Measurements from ENCODE around the gene NHSL1. TPM values are rescaled to one million over a fixed set of nuclear protein-coding genes. Genes with fewer than 3 reads are reported as not detected.

Gene NHSL1
- total RNA-seq, 1 donor from 2014 or later, result 23.1 TPM

DNA sequence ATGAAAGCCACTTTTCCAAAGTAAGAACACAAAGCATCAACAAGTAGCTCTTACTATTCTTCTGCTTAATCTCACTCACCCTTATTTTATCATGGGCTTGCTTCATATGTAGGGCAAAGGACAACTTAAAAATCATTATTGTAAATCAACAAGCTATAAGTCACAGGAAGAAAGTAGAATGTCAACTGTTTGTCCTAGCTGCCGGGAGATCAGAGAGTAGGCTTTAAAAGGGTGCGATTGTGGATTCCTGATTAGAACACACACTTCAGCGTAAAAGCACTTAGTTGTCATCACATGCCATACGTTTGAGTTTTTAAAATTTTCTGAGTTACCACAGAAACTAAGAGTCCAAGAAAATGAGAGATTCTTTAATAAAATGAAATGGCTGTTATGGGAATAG is 44.4 kb upstream of the NHSL1 start:
- TF ChIP-seq POLR2AphosphoS5 (IDR thresholded peaks at IDR 0.05; ENCODE audit: insufficient read depth in 1 of 2, low read depth in 1 of 2) (no peak), POLR2A (IDR thresholded peaks at IDR 0.05) (no peak)
- TF ChIP-seq, protein P1, sequence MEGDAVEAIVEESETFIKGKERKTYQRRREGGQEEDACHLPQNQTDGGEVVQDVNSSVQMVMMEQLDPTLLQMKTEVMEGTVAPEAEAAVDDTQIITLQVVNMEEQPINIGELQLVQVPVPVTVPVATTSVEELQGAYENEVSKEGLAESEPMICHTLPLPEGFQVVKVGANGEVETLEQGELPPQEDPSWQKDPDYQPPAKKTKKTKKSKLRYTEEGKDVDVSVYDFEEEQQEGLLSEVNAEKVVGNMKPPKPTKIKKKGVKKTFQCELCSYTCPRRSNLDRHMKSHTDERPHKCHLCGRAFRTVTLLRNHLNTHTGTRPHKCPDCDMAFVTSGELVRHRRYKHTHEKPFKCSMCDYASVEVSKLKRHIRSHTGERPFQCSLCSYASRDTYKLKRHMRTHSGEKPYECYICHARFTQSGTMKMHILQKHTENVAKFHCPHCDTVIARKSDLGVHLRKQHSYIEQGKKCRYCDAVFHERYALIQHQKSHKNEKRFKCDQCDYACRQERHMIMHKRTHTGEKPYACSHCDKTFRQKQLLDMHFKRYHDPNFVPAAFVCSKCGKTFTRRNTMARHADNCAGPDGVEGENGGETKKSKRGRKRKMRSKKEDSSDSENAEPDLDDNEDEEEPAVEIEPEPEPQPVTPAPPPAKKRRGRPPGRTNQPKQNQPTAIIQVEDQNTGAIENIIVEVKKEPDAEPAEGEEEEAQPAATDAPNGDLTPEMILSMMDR (IDR thresholded peaks at IDR 0.05), result no peak
- H3K27ac ChIP-seq, result no peak overlapping the region
- DNase-seq (ENCODE audit: extremely low spot score in 2 of 2), result no peak

GRCh38 chr6:138541823-138542481 is 42.7 kb upstream of the NHSL1 start:
- Histone ChIP-seq H3K36me3 (no peaks in the 10 kb centered on the region), H3K9me3 (no peaks in the 10 kb centered on the region), H3K4me3 (no peak overlapping the region), H3K4me1 (peaks cover 14% of the 10 kb centered on the region), H3K27me3 (no peaks in the 10 kb centered on the region), H3K27ac (no peak overlapping the region)
- intact Hi-C loops (cut with DNase I), result no loop called here
- DNase-seq (ENCODE audit: extremely low spot score in 2 of 2), result no peak
- TF ChIP-seq POLR2AphosphoS5 (IDR thresholded peaks at IDR 0.05; ENCODE audit: insufficient read depth in 1 of 2, low read depth in 1 of 2) (no peak), POLR2A (IDR thresholded peaks at IDR 0.05) (no peak)
- TF ChIP-seq, protein P1 (IDR thresholded peaks at IDR 0.05), result no peak

More for the DNA sequence above, 44.4 kb upstream of the NHSL1 start:
- Histone ChIP-seq H3K36me3 (no peaks in the 10 kb centered on the region), H3K9me3 (no peaks in the 10 kb centered on the region), H3K4me1 (peaks cover 14% of the 10 kb centered on the region), H3K4me3 (no peak overlapping the region), H3K27me3 (no peaks in the 10 kb centered on the region)
- intact Hi-C loops (cut with DNase I), result no loop called here

DNA sequence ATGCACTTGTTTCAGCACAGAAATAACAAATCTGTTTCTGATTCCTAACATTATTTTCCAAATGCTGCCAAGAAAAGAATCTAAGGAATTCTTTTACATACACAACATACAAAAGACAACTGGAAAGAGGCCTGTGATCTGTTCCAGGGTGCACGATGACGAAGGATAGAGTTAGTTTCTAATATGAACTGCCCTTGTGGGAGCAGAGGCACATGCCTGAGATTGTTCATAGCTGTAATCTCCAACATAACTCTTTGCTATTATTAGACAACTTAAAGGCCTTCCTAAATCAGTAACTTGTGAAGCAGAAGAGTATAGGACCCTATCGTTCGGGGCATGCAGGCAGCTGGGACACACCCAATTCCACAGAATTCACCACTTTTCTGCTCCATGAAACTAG is 41.2 kb upstream of the NHSL1 start:
- no peaks in the 10 kb centered on the region for H3K36me3 ChIP-seq
- H3K4me1 ChIP-seq, result peaks cover 14% of the 10 kb centered on the region
- H3K9me3 ChIP-seq, result no peaks in the 10 kb centered on the region
- no peak for DNase-seq (ENCODE audit: extremely low spot score in 2 of 2)
- no peak overlapping the region for H3K4me3 ChIP-seq
- H3K27ac ChIP-seq, result no peak overlapping the region
- intact Hi-C loops (cut with DNase I), result no loop called here
- TF ChIP-seq, protein P1 (IDR thresholded peaks at IDR 0.05), result no peak
- TF ChIP-seq POLR2AphosphoS5 (IDR thresholded peaks at IDR 0.05; ENCODE audit: insufficient read depth in 1 of 2, low read depth in 1 of 2) (no peak), POLR2A (IDR thresholded peaks at IDR 0.05) (no peak)
- no peaks in the 10 kb centered on the region for H3K27me3 ChIP-seq

DNA sequence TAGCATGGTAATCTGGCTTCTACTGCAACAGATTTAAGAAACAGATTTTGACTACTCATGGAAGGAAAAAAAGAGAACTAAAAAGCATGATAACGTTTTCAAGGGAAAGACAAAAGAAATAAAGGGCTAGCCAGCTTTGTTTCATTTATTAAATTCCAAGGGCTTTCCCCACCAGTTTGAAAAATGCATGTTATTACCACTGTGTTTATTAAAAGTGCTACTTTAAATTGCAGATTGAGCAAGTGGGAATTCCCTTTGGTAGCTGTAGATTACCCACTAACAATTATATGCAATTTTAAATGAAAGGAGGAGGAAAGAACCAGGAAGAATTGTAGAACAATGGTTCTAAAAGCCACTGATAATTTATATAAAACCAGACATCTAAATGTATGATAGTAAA is 40.6 kb upstream of the NHSL1 start:
- Histone ChIP-seq H3K4me1 (peaks cover 14% of the 10 kb centered on the region), H3K27me3 (no peaks in the 10 kb centered on the region), H3K27ac (no peak overlapping the region), H3K36me3 (no peaks in the 10 kb centered on the region), H3K4me3 (no peak overlapping the region), H3K9me3 (no peaks in the 10 kb centered on the region)
- TF ChIP-seq POLR2AphosphoS5 (IDR thresholded peaks at IDR 0.05; ENCODE audit: insufficient read depth in 1 of 2, low read depth in 1 of 2) (no peak), POLR2A (IDR thresholded peaks at IDR 0.05) (no peak)
- TF ChIP-seq, protein P1 (IDR thresholded peaks at IDR 0.05), result no peak
- intact Hi-C loops (cut with DNase I), result no loop called here
- DNase-seq (ENCODE audit: extremely low spot score in 2 of 2), result no peak

GRCh38 chr6:138538390-138539031 is 39.2 kb upstream of the NHSL1 start:
- no peak for DNase-seq (ENCODE audit: extremely low spot score in 2 of 2)
- Histone ChIP-seq H3K4me1 (peaks cover 14% of the 10 kb centered on the region), H3K27ac (no peak overlapping the region), H3K9me3 (no peaks in the 10 kb centered on the region), H3K36me3 (no peaks in the 10 kb centered on the region), H3K27me3 (no peaks in the 10 kb centered on the region), H3K4me3 (no peak overlapping the region)
- intact Hi-C loops (cut with DNase I), result no loop called here
- no peak for TF ChIP-seq POLR2A (IDR thresholded peaks at IDR 0.05)
